Measurements from ENCODE around the gene MRPL10. TPM values are rescaled to one million over a fixed set of nuclear protein-coding genes. Genes with fewer than 3 reads are reported as not detected.

Gene MRPL10
- total RNA-seq, 1 donor from 2014 or later, result 26.6 TPM

GRCh38 chr17:47844227-47844626, 12.9 kb upstream of the MRPL10 start:
- ATAC-seq, result no peak
- intact Hi-C loops (cut with DNase I), result loop anchor here (10.0 kb wide), 2 partner anchors 111 to 171 kb away; partner anchors contain the start of gene PRR15L
- no peak for DNase-seq (ENCODE audit: low spot score)

- intact Hi-C loops (cut with DNase I), result loop anchor here (10.0 kb wide), 2 partner anchors 111 to 171 kb away; partner anchors contain the start of gene PRR15L
- DNase-seq (ENCODE audit: low spot score) (no peak), ATAC-seq (no peak)
Measured at GRCh38 chr17:47843391-47843730, 12.0 kb upstream of the MRPL10 start.

- intact Hi-C loops (cut with DNase I), result loop anchor here (10.0 kb wide), 2 partner anchors 113 to 173 kb away; partner anchors contain the start of gene PRR15L
- no peak for DNase-seq (ENCODE audit: low spot score)
- no peak for ATAC-seq
Measured at GRCh38 chr17:47841488-47842291, 10.3 kb upstream of the MRPL10 start.

- intact Hi-C loops (cut with DNase I), result loop anchor here (10.0 kb wide), 2 partner anchors 114 to 174 kb away; partner anchors contain the start of gene PRR15L
- DNase-seq (ENCODE audit: low spot score) (peak; percentile 94), ATAC-seq (peak; percentile 93)
Measured at GRCh38 chr17:47840742-47841487, 9.6 kb upstream of the MRPL10 start, which contains the start of gene SCRN2. SCRN2 (minus strand) TSS chr17:47841273; CDS start chr17:47840843, 430 bp downstream.

GRCh38 chr17:47840001-47840741, 8.8 kb upstream of the MRPL10 start:
- intact Hi-C loops (cut with DNase I), result loop anchor here (10.0 kb wide), 2 partner anchors 115 to 175 kb away; partner anchors contain the start of gene PRR15L
- ATAC-seq (no peak), DNase-seq (ENCODE audit: low spot score) (no peak)

GRCh38 chr17:47839071-47839470, 7.7 kb upstream of the MRPL10 start:
- DNase-seq (ENCODE audit: low spot score) (no peak), ATAC-seq (no peak)
- intact Hi-C loops (cut with DNase I), result no loop called here

- DNase-seq (ENCODE audit: low spot score) (no peak), ATAC-seq (no peak)
- intact Hi-C loops (cut with DNase I), result no loop called here
Measured at GRCh38 chr17:47838636-47839035, 7.3 kb upstream of the MRPL10 start.

- ATAC-seq, result peak; percentile 12
- no peak for DNase-seq (ENCODE audit: low spot score)
- intact Hi-C loops (cut with DNase I), result no loop called here
Measured at GRCh38 chr17:47837401-47838039, 6.2 kb upstream of the MRPL10 start.

- intact Hi-C loops (cut with DNase I), result no loop called here
- ATAC-seq, result no peak
- no peak for DNase-seq (ENCODE audit: low spot score)
Measured at GRCh38 chr17:47836601-47837000, 5.3 kb upstream of the MRPL10 start.

GRCh38 chr17:47834756-47835155, 3.4 kb upstream of the MRPL10 start:
- no peak for DNase-seq (ENCODE audit: low spot score)
- ATAC-seq, result no peak
- intact Hi-C loops (cut with DNase I), result no loop called here

- no peak for DNase-seq (ENCODE audit: low spot score)
- ATAC-seq, result peak; percentile 15
- intact Hi-C loops (cut with DNase I), result no loop called here
Measured at GRCh38 chr17:47831934-47832327, 590 bp upstream of the MRPL10 start.

- intact Hi-C loops (cut with DNase I), result no loop called here
- no peak for ATAC-seq
- DNase-seq (ENCODE audit: low spot score), result no peak
Measured at GRCh38 chr17:47830396-47831002, 842 bp downstream of the MRPL10 start.

- no peak for ATAC-seq
- DNase-seq (ENCODE audit: low spot score), result no peak
- intact Hi-C loops (cut with DNase I), result no loop called here
Measured at GRCh38 chr17:47829870-47830269, 1.5 kb downstream of the MRPL10 start.

DNA sequence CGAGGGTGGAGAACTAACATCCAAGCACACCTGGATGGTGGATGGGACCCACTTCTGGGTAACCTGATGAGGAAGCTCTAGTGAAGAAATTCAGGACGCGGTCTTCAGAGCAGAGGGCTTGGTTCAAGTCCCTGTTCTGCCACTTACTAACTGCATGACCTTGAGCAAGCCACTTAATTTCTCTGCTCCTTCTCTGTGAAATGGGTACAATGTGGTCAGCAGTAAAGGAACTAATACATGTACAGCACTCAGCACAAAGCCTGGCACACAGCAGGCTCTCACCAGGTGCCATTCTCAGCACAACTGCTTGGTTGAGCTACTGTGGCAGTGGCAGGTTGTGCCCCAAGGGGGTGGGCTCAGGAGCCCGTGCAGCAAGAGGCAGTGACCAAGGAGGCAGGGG, 7.8 kb downstream of the MRPL10 start:
- no peak for DNase-seq (ENCODE audit: low spot score)
- no peak for ATAC-seq
- intact Hi-C loops (cut with DNase I), result no loop called here

DNA sequence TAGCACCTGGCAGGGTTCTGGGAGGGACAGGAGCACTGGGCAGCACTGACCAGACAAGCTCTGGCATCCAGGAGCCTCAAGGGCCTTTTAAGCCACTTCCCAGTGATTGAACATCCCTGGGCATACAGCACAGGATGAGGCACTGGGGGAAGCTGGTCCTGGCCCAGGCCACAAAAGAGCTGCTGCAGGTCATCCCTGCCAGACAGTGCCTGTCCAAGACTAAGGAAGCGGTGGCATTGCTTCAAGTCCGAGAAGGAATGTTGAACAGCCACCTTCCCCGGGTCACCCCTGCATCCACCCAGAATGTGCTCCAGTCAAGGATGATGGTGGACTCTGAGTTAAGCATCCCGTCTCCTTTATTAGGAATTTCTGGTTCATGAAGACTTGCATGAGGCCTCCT, 8.6 kb downstream of the MRPL10 start:
- ATAC-seq (no peak), DNase-seq (ENCODE audit: low spot score) (no peak)
- intact Hi-C loops (cut with DNase I), result no loop called here

DNA sequence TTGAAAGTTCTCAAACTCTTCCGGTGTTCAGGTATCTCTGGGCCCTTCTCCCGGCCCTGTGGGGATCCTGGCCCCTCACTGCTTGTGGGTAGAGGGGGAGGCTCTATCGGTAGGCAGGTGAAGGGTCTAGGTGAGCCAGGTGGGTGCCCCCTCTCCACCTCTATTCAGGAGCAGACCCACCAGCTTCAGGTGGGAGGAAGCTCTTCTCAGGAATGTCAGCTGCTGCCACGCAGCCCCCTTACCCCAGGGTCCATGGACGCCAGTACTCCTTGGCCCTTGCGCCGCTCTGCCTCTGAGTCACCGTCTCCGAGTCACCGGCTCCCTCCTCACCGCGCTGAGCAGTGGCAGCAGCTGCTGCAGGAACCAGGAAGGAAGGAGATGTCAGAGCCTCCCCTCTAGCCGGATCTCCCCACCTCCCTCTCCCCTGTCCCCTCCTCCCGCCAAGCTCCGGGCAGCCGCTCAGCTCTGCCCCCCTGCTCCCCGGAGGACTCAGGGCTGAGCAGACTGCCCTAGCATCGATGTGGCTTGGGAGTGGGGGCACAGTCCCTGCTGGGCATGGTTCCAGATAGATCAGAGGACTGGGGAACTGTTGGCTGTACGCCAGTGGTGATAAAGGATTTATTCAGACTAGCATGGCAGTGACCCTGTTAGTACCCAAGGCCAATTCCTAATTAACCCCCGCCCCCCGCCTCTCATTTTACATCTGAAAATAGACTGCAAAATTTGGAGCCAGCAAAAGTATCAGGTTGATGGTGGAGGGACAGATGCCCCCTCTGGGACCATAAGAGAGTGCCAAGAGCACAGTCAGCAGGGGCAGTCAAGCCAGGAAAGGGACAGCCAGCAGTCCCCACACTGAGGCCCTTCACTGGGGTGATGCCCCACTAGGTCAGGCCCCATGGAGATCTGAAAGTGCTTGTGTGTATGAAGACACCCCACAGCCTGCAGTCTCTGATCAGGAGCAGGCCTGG, 9.6 kb downstream of the MRPL10 start, which contains the start of gene OSBPL7:
Gene OSBPL7 (minus strand): TSS at position 371 of the 968 bp plus-strand sequence. CDS start 1,516 bp downstream, outside the sequence.
- intact Hi-C loops (cut with DNase I), result no loop called here
- peak; percentile 79 for DNase-seq (ENCODE audit: low spot score)
- peak; percentile 89 for ATAC-seq

GRCh38 chr17:47821031-47821423, 10.3 kb downstream of the MRPL10 start:
- intact Hi-C loops (cut with DNase I), result no loop called here
- ATAC-seq (no peak), DNase-seq (ENCODE audit: low spot score) (no peak)
